Lung (tissue), 12 donors: ENCODE data around the gene NT5C2. TPM values are rescaled to one million over a fixed set of nuclear protein-coding genes. Genes with fewer than 3 reads are reported as not detected.

ENCODE experiments used
- ATAC-seq: fragments of 200-7000 bp; cut with Tn5 transposase; one replicate; pipeline ENCODE4 v1.9.1; 2020; ENCODE audit warnings: moderate number of reproducible peaks; ENCODE audit not compliant: insufficient read depth, low FRiP score
- DNase-seq, 3 donors: peaks; one replicate each; pipeline ENCODE4 v3.0.0-alpha.2; 2013 to 2017
- H3K27ac ChIP-seq, 2 donors: one replicate each; pipeline ENCODE4 v1.5.1; 2013; ENCODE audit warnings: mild to moderate bottlenecking in 2 of 2, moderate library complexity in 2 of 2, control low read depth in 1 of 2, inconsistent platforms in 1 of 2, low read depth in 1 of 2, low read length in 1 of 2
- H3K27me3 ChIP-seq, 3 donors: one replicate each; pipeline ENCODE4 v1.5.1; 2013; ENCODE audit warnings: low read length in 2 of 3; ENCODE audit not compliant: control insufficient read depth in 3 of 3, insufficient read depth in 3 of 3
- H3K36me3 ChIP-seq, 4 donors: one replicate each; pipeline ENCODE4 v1.5.1; 2013; ENCODE audit warnings: low read length in 4 of 4, mild to moderate bottlenecking in 1 of 4, moderate library complexity in 1 of 4; ENCODE audit not compliant: control insufficient read depth in 4 of 4, insufficient read depth in 4 of 4
- H3K4me1 ChIP-seq, 5 donors: one replicate each; pipeline ENCODE4 v1.5.1; 2013; ENCODE audit warnings: low read length in 5 of 5, mild to moderate bottlenecking in 2 of 5, moderate library complexity in 1 of 5; ENCODE audit not compliant: control insufficient read depth in 5 of 5, insufficient read depth in 5 of 5
- H3K4me3 ChIP-seq: one replicate; pipeline ENCODE4 v1.5.1; 2013; ENCODE audit warnings: mild to moderate bottlenecking, control low read depth, moderate library complexity
- H3K9ac ChIP-seq, 2 donors: one replicate each; pipeline ENCODE4 v1.5.1; 2013; ENCODE audit warnings: low read length in 2 of 2, control low read depth in 1 of 2; ENCODE audit not compliant: insufficient read depth in 1 of 2
- H3K9me3 ChIP-seq, 4 donors: one replicate each; pipeline ENCODE4 v1.5.1; 2013; ENCODE audit warnings: low read length in 3 of 4, mild to moderate bottlenecking in 1 of 4, moderate library complexity in 1 of 4; ENCODE audit not compliant: control insufficient read depth in 4 of 4, insufficient read depth in 3 of 4
- CTCF ChIP-seq: IDR thresholded peaks from 2 replicates; pipeline ENCODE4 v1.5.1; 2012; ENCODE audit warnings: mild to moderate bottlenecking; ENCODE audit errors: control extremely low read depth, extremely low read depth
- WGBS, 2 donors: extraction: QIAGEN DNeasy Blood & Tissue Kit; methylation state at CpG; one replicate each; pipeline ENCODE4 v1.1.7; 2013; 5-methylcytosine and 5-hydroxymethylcytosine counted together
- polyA plus RNA-seq, 2 donors: library from polyadenylated mRNA; stranded (reverse); fragments of 200-250 nt; gene quantifications; one replicate each; pipeline ENCODE4 v1.2.1, GENCODE V29; 2013
- total RNA-seq, 2 donors: library from RNA; depleted of rRNA in 1 of 2; stranded (reverse); fragments of >200 nt in 1 of 2; gene quantifications; one replicate each; pipeline ENCODE4 v1.2.1, GENCODE V29; 2014 to 2021
- donor health status: control.
- donor health status: control.
- donor health status: Bipolar disorder and iron deficiency.
- donor health status: healthy.
- donor health status: DM: yes; HTN: yes; CAD: no.

Gene NT5C2
- total and polyA plus RNA-seq, 4 donors = 32.1 to 178 (median 64.5) TPM

GRCh38 chr10:103197903-103198302, 4.8 kb upstream of the NT5C2 start:
- no peaks in the 10 kb centered on the region for H3K27me3 ChIP-seq
- ATAC-seq (no peak), DNase-seq (no peak)
- no peak overlapping the region for H3K9ac ChIP-seq
- 18 to 51% methylated on average over 2 of the region's 2 CpGs for WGBS, 2 donors
- H3K4me1 ChIP-seq = peaks cover 0 to 11% (median 5%) of the 10 kb centered on the region in 5 donors
- H3K27ac ChIP-seq = peak overlapping the region in 1 of 2 donors; percentile 87
- H3K9me3 ChIP-seq = no peaks in the 10 kb centered on the region
- no peaks in the 10 kb centered on the region for H3K36me3 ChIP-seq
- no peak overlapping the region for H3K4me3 ChIP-seq
- TF ChIP-seq CTCF = no peak

- ATAC-seq (no peak), DNase-seq (no peak)
- Histone ChIP-seq H3K27ac (peak overlapping the region; percentile 63 to 87), H3K4me3 (no peak overlapping the region), H3K9ac (no peak overlapping the region), H3K9me3 (no peaks in the 10 kb centered on the region), H3K4me1 (peaks cover 0 to 11% (median 5%) of the 10 kb centered on the region in 5 donors), H3K27me3 (no peaks in the 10 kb centered on the region), H3K36me3 (peaks cover 0 to 5% (median 0%) of the 10 kb centered on the region in 4 donors)
- 47 to 62% methylated on average over 3 of the region's 3 CpGs for WGBS, 2 donors
- TF ChIP-seq CTCF = no peak
Measured at GRCh38 chr10:103197174-103197573, 4.1 kb upstream of the NT5C2 start.

- peaks cover 0 to 13% (median 5%) of the 10 kb centered on the region in 5 donors for H3K4me1 ChIP-seq
- no peak overlapping the region for H3K9ac ChIP-seq
- no peak for TF ChIP-seq CTCF
- WGBS, 2 donors = 49 to 77% methylated on average over 2 of the region's 2 CpGs
- H3K9me3 ChIP-seq = no peaks in the 10 kb centered on the region
- no peak overlapping the region for H3K4me3 ChIP-seq
- DNase-seq (no peak), ATAC-seq (no peak)
- H3K27me3 ChIP-seq = no peaks in the 10 kb centered on the region
- no peak overlapping the region for H3K27ac ChIP-seq
- H3K36me3 ChIP-seq = peaks cover 0 to 5% (median 0%) of the 10 kb centered on the region in 4 donors
Measured at GRCh38 chr10:103196516-103196915, 3.4 kb upstream of the NT5C2 start.

GRCh38 chr10:103193820-103194529, 903 bp upstream of the NT5C2 start:
- peaks cover 0 to 5% (median 0%) of the 10 kb centered on the region in 4 donors for H3K36me3 ChIP-seq
- H3K9ac ChIP-seq = no peak overlapping the region
- H3K27me3 ChIP-seq = no peaks in the 10 kb centered on the region
- peaks cover 0 to 22% (median 13%) of the 10 kb centered on the region in 5 donors for H3K4me1 ChIP-seq
- peak overlapping the region; percentile 2 to 80 for H3K27ac ChIP-seq
- DNase-seq (no peak), ATAC-seq (no peak)
- H3K4me3 ChIP-seq = no peak overlapping the region
- 57 to 69% methylated on average over 14 of the region's 14 CpGs for WGBS, 2 donors
- TF ChIP-seq CTCF = no peak
- H3K9me3 ChIP-seq = no peaks in the 10 kb centered on the region
